Activated CD4-positive, alpha-beta T cell treated with anti-CD3 and anti-CD28 coated beads for 48 hours (primary cell): ENCODE data around the gene GALNT9.
"Not testable (repeated sequence)": the region's sequence is repeated elsewhere in the genome, so short reads cannot be mapped to it uniquely, and the experiment has no call there.

Source experiments
- DNase-seq: peaks from one replicate; pipeline ENCODE4 v3.0.0-alpha.2; 2020

The GALNT9 gene

GRCh38 chr12:132228476-132229192, 100.8 kb downstream of the GALNT9 start:
- no peak for DNase-seq

- no peak for DNase-seq
Observed at GRCh38 chr12:132227782-132228475, 101.5 kb downstream of the GALNT9 start.

- DNase-seq = no peak
Observed at GRCh38 chr12:132227118-132227517, 102.3 kb downstream of the GALNT9 start.

DNA sequence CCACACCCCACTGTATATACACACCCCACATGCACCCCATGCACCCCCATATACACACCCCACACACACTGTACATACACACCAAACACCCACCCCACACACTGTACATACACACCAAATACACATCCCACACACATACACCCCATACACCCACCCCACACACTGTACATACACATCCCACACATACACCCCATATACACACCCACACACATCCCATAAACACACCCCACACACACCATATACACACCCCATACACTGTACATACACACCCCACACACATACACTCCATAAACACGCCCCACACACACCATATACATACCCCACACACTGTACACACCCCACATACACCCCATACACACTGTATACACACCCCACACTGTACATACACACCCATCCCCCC, 102.8 kb downstream of the GALNT9 start:
- DNase-seq = no peak

- no peak for DNase-seq
Observed at GRCh38 chr12:132225214-132225613, 104.2 kb downstream of the GALNT9 start.

DNA sequence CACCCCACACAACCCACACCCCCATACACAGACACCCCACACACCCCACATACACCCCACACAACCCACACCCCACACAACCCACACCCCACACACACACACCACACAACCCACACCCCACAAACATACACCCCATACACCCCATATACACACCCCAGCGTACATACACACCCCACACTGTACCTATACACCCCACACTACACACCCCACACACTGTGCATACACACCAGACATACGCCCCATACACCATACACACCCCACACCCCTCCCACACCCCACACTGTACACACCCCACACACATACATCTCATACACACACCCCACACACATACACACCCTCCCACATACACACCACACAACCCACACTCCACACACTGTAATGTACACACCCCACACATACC, 104.9 kb downstream of the GALNT9 start:
- DNase-seq = no peak

GRCh38 chr12:132222808-132223173, 106.6 kb downstream of the GALNT9 start:
- no peak for DNase-seq

- DNase-seq = peak; percentile 30
Observed at GRCh38 chr12:132222096-132222807, 107.1 kb downstream of the GALNT9 start.

DNA sequence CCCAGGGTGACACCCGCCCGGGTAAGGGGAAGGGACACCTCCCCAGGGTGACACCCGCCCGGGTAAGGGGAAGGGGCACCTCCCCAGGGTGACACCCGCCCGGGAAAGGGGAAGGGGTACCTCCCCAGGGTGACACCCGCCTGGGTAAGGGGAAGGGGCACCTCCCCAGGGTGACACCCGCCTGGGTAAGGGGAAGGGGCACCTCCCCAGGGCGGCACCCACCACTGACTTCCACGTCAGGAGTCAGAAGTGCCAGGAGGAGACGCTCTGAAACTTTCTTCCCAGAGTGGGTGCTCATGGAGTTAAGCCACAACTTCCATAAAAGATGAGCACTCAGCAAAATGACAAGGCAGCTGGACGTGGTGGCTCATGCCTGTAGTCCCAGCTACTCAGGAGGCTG, 109.6 kb downstream of the GALNT9 start:
- DNase-seq = not testable (repeated sequence)

DNA sequence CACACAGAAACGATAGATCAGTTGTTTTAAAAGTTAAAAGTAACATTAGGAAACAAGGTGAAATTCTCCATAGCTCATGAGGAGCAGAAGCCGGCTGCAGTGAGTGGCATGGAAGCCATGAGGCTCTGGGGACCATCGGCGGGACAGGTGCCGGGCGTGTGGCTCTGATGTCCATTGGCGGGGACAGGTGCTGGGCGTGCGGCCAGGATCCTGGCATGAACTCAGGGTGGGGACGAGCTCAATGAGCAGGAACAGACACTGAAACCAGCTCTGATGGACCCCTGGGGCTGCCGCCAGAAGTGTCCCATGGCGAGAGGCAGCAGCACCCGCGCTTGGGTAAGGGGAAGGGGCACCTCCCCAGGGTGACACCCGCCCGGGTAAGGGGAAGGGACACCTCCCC, 110.1 kb downstream of the GALNT9 start:
- no peak for DNase-seq

- peak; percentile 44 for DNase-seq
Observed at GRCh38 chr12:132218915-132219314, 110.5 kb downstream of the GALNT9 start.

DNA sequence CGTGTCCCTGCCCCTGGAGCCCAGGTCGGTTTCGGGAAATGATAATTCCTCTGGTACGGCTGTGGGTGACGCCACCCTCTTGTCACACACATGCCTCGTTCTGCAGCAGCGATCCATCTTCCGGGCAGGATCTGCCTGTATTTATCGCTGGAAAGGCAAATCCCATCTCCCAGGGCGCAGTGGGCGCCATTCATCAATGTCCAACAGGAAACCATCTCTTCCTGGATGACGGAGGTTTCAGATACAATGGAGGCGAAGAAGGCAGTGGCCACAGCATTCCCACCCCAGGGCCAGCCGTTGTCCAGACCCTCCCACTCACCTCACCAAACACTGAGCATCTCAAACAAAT, 110.9 kb downstream of the GALNT9 start:
- no peak for DNase-seq

DNA sequence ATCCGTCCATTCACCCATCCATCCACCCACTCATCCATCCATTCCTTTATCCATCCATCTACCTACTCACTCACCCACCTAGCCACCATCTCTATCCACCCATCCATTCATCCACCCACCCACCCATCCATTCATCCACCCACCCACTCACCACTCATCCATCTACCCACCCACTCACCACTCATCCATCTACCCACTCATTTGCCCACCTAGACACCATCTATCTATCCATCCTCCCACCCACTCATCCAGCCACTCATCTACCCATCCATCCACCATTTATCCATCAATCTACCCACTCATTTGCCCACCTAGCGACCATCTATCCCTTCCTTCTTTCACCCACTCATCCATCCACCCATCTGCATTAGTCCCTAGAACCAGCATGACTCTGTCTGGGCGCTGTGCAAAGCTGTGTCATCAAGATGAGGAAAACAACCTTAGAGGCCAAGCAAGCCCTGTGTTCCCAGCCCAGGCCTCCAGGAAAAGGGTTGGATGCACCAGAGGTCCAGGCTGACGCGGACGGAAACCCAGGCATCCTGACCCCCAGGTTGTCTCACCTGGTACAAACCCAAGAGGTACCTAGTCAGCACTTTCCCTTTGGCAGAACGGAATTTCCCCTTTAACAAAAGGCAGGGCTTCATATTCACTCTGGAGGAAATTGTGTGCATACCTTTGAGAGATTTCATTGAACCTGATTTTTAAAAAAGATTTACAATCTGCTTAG, 111.4 kb downstream of the GALNT9 start:
- no peak for DNase-seq

DNA sequence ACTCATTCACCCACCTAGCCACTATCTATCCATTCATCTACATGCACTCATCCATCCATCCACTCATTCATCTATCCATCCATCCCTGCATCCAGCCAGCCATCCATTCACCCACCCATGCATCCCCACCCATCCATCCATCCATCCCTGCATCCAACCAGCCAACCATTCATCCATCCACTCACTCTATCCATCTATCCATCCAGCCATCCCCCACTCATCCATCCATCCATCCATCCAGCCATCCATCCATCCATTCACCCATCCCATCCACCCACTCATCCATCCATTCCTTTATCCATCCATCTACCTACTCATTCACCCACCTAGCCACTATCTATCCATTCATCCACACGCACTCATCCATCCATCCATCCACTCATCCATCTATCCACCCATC, 112.0 kb downstream of the GALNT9 start:
- no peak for DNase-seq

- no peak for DNase-seq
Observed at GRCh38 chr12:132216354-132216987, 112.9 kb downstream of the GALNT9 start.

DNA sequence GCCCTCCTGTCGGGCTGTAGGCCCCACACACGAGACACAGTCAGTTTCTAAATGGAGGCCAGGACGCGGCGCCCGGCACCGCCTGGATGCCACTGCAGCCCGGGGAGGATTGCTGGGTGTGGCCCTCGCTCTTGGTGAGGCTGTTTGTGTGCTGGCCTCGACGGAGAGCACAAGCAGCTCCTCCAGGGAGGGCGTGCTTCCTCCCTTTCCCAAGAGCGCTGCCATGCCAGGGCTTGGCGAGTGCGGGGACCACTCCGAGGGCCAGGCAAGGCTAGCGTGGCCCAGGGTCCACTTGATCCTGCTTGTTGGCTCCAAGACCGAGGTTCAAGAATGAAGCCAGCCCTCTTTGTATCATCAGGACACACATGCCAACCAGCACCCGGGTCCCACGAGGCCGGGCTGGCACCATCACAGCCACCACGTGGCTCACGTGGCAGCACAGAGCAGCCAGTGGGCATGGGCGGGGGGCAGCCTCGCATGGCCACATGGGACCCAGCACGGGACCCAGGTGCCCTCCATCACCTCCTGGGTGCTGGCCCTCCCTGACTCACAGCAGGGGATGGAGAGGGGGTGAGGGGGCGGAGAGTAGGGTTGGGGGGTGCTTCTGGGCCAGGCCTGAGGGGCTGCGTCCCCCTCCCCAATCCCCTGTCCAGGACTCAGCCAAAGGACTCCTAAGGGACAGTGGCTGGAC, 113.9 kb downstream of the GALNT9 start:
- no peak for DNase-seq

GRCh38 chr12:132214891-132215290, 114.5 kb downstream of the GALNT9 start:
- DNase-seq = no peak

GRCh38 chr12:132214161-132214476, 115.3 kb downstream of the GALNT9 start:
- no peak for DNase-seq

- DNase-seq = no peak
Observed at GRCh38 chr12:132213359-132214160, 115.8 kb downstream of the GALNT9 start.

DNA sequence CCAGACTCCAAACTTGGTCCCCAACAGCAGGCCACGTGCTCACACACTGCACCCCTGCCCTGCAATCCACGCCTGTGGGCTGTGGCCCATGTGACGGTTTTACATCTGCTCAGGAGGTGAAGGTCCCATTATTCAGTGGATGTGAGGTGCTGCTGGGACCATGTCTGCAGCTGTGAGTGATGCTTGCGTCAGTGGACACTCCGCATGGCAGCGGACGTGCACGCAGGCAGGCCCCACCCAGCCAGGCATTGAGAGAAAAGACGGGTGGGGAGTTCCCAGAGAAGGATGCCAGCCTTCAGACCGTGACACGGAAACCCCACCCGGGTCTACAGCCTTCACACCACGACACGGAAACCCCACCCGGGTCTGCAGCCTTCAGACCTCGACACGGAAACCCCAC, 117.6 kb downstream of the GALNT9 start:
- no peak for DNase-seq

- no peak for DNase-seq
Observed at GRCh38 chr12:132211326-132211725, 118.1 kb downstream of the GALNT9 start.
